OCI-LY7 (cell line): Measurements from ENCODE around the gene ANTKMT. TPM values are rescaled to one million over a fixed set of nuclear protein-coding genes. Genes with fewer than 3 reads are reported as not detected.

Source experiments
- BruUV-seq: library from RNA; stranded (reverse); fragments of 400-500 nt; replicated peaks from 2 replicates; lab custom pipeline; 2021; lab: Mats Ljungman, UMichigan
- CTCF ChIA-PET: fragments of 300-600 bp; sonication (Branson Sonifier 250); formaldehyde crosslinking; loops from one replicate; lab custom pipeline; 2022; ENCODE audit warnings: antibody characterized with exemption; ENCODE audit not compliant: unreplicated experiment; lab: Charles Lee
- POLR2A ChIA-PET: fragments of 300-600 bp; sonication (Branson Sonifier 250); formaldehyde crosslinking; loops from one replicate; lab custom pipeline; 2022; ENCODE audit warnings: antibody characterized with exemption; lab: Charles Lee
- DNase-seq: peaks from one replicate; pipeline ENCODE4 v3.0.0-alpha.2; 2015; ENCODE audit warnings: low spot score
- H2AFZ ChIP-seq: fragments of 200-600 bp; sonication (generic), shearing (Covaris generic); 2 replicates; pipeline ENCODE4 v1.6.1; 2014; ENCODE audit warnings: mild to moderate bottlenecking, antibody characterized with exemption, low read length, moderate library complexity
- H3K27ac ChIP-seq: fragments of 200-600 bp; sonication (generic); 2 replicates; pipeline ENCODE4 v1.5.1; 2014; ENCODE audit warnings: mixed run types, low read depth, mild to moderate bottlenecking, moderate library complexity, low read length, inconsistent platforms; ENCODE audit not compliant: poor library complexity, severe bottlenecking
- H3K36me3 ChIP-seq: fragments of 200-600 bp; sonication (generic); 2 replicates; pipeline ENCODE4 v1.6.1; 2014; ENCODE audit warnings: mild to moderate bottlenecking, antibody characterized with exemption, low read length, moderate library complexity, mixed read lengths; ENCODE audit not compliant: insufficient read depth
- H3K4me1 ChIP-seq: fragments of 200-600 bp; sonication (generic); 2 replicates; pipeline ENCODE4 v1.5.1; 2014; ENCODE audit warnings: mild to moderate bottlenecking, low read length; ENCODE audit not compliant: insufficient read depth, poor library complexity, severe bottlenecking
- H3K4me2 ChIP-seq: fragments of 200-600 bp; sonication (generic); 2 replicates; pipeline ENCODE4 v1.6.1; 2014; ENCODE audit warnings: mild to moderate bottlenecking, low read length
- H3K4me3 ChIP-seq: fragments of 200-600 bp; sonication (generic); 2 replicates; pipeline ENCODE4 v1.5.1; 2014; ENCODE audit warnings: mild to moderate bottlenecking, low read depth, low read length; ENCODE audit not compliant: poor library complexity, severe bottlenecking
- H3K79me2 ChIP-seq: fragments of 200-600 bp; sonication (generic); 2 replicates; pipeline ENCODE4 v1.6.1; 2016; ENCODE audit warnings: low read depth, mild to moderate bottlenecking, low read length, moderate library complexity, mixed read lengths; ENCODE audit not compliant: insufficient read depth
- H3K9me2 ChIP-seq: fragments of 200-600 bp; sonication (generic); 2 replicates; pipeline ENCODE4 v1.6.1; 2016; ENCODE audit warnings: mild to moderate bottlenecking, low read length, mixed read lengths; ENCODE audit not compliant: insufficient read depth
- H3K9me3 ChIP-seq: fragments of 200-600 bp; sonication (generic); 2 replicates; pipeline ENCODE4 v1.6.1; 2014; ENCODE audit warnings: mild to moderate bottlenecking, mixed run types, low read length, mixed read lengths
- H4K20me1 ChIP-seq: fragments of 200-600 bp; sonication (generic); 2 replicates; pipeline ENCODE4 v1.6.1; 2014; ENCODE audit warnings: mild to moderate bottlenecking, antibody characterized with exemption, low read length, moderate library complexity, mixed read lengths; ENCODE audit not compliant: insufficient read depth
- CTCF ChIP-seq: fragments of 200-600 bp; sonication (generic); conservative IDR thresholded peaks from 2 replicates; pipeline ENCODE4 v1.5.1; 2014; ENCODE audit warnings: mild to moderate bottlenecking, antibody characterized with exemption, low read length, moderate library complexity, mixed read lengths
- EZH2phosphoT487 ChIP-seq: fragments of 200-600 bp; sonication (generic); IDR thresholded peaks from 2 replicates; pipeline ENCODE4 v1.6.1; 2018; ENCODE audit warnings: low read depth, borderline replicate concordance, mild to moderate bottlenecking, mixed run types, antibody characterized with exemption, low read length, moderate library complexity, mixed read lengths
- intact Hi-C: fragments of 100-400 bp; cut with micrococcal nuclease; formaldehyde crosslinking; loops from one replicate; pipeline ENCODE4 v1.10.0; 2022; ENCODE audit not compliant: unreplicated experiment
- total RNA-seq, 2 experiments: library from RNA; depleted of rRNA in 1 of 2; stranded (reverse); fragments of >200 nt in 1 of 2; shearing (Covaris generic) in 1 of 2; gene quantifications; 2 replicates each; pipeline ENCODE4 v1.2.3, GENCODE V29; 2014 to 2022

The ANTKMT gene
- total RNA-seq, 2 experiments from 2014 or later = 46.5 to 51.3 TPM

GRCh38 chr16:734208-734980, 13.4 kb downstream of the ANTKMT start:
- Histone ChIP-seq H3K4me2 (no peak overlapping the region), H3K9me3 (no peaks in the 10 kb centered on the region), H3K27ac (no peak overlapping the region), H3K79me2 (peaks cover 25% of the 10 kb centered on the region), H3K36me3 (peaks cover 82% of the 10 kb centered on the region), H4K20me1 (no peaks in the 10 kb centered on the region), H3K4me3 (no peak overlapping the region), H3K4me1 (peaks cover 38% of the 10 kb centered on the region), H3K9me2 (no peaks in the 10 kb centered on the region), H2AFZ (no peak overlapping the region)
- no peak for DNase-seq
- no TSS peak for BruUV-seq
- CTCF ChIA-PET = no interaction called here
- intact Hi-C loops = no loop called here
- POLR2A ChIA-PET = no interaction called here
- TF ChIP-seq EZH2phosphoT487 (no peak), CTCF (no peak)

GRCh38 chr16:734981-735881, 14.3 kb downstream of the ANTKMT start:
- Histone ChIP-seq H2AFZ (no peak overlapping the region), H4K20me1 (no peaks in the 10 kb centered on the region), H3K9me2 (no peaks in the 10 kb centered on the region), H3K27ac (peak overlapping the region; percentile 97), H3K9me3 (no peaks in the 10 kb centered on the region), H3K4me3 (peak overlapping the region; percentile 71), H3K79me2 (peaks cover 33% of the 10 kb centered on the region), H3K36me3 (peaks cover 75% of the 10 kb centered on the region), H3K4me1 (peaks cover 43% of the 10 kb centered on the region), H3K4me2 (peak overlapping the region; percentile 89)
- no peak for DNase-seq
- no TSS peak for BruUV-seq
- ChIA-PET CTCF (no interaction called here), POLR2A (interaction anchor here (0.5 to 5.2 kb wide), 3 partner anchors 10 to 972 kb away, joined by 5 to 26 read pairs (median 6); partner anchors contain the start of genes ANTKMT and CCDC78)
- no peak for TF ChIP-seq EZH2phosphoT487
- no peak for TF ChIP-seq CTCF
- intact Hi-C loops = no loop called here
